ENCODE data around the gene FOXP1.

Gene FOXP1

GRCh38 chr3:71316066-71316777, 267.3 kb downstream of the FOXP1 start:
- Histone ChIP-seq H3K36me3 (ENCODE audit: low read length) (no peaks in the 10 kb centered on the region), H3F3A (ENCODE audit: insufficient read depth) (no peaks in the 10 kb centered on the region; the same call in 1 of the 2 replicates), H3K27ac (ENCODE audit: low read depth, low read length) (no peak overlapping the region), H3K9ac (ENCODE audit: low read length) (no peak overlapping the region), H3K4me3 (ENCODE audit: insufficient read depth, low read length, poor library complexity, severe bottlenecking) (no peak overlapping the region), H3K9me2 (replicated peaks; ENCODE audit: insufficient read depth, low read length) (no peaks in the 10 kb centered on the region), H3K9me3 (ENCODE audit: insufficient read depth, low read length) (no peaks in the 10 kb centered on the region), H4K20me1 (ENCODE audit: low read depth, low read length) (no peaks in the 10 kb centered on the region), H3K27me3 (ENCODE audit: low read length) (no peaks in the 10 kb centered on the region), H3K79me2 (ENCODE audit: insufficient read depth, low read length) (no peaks in the 10 kb centered on the region), H3K4me2 (ENCODE audit: low read depth, low read length, poor library complexity, severe bottlenecking) (no peak overlapping the region), H2AFZ (ENCODE audit: low read depth, low read length, severe bottlenecking) (no peak overlapping the region)
- TF ChIP-seq EZH2phosphoT487 (conservative IDR thresholded peaks at IDR 0.05; ENCODE audit: low read length) = no peak
- no peak for TF ChIP-seq CTCF (IDR thresholded peaks at IDR 0.05; ENCODE audit: insufficient read depth, low read length, poor library complexity, severe bottlenecking)

DNA sequence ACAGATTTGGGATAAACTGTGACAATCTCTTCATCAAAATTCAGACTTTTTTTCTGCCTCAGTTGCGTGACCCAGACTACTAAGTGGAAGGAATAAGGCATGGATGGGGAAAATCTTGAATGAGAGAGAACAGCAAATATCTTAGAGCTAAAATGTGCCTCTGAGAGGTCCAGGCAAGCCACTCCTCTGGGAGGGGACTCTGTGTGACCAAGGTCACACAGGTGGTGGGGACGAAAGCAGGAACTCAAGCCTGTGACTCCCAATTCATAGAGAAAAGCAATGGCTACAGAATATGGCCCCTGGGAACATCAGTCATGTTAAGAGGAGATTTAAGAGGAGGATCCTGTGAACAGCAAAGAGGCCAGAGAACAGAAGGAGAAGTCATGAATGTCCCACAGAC, 268.1 kb downstream of the FOXP1 start:
- TF ChIP-seq CTCF (IDR thresholded peaks at IDR 0.05; ENCODE audit: insufficient read depth, low read length, poor library complexity, severe bottlenecking) (no peak), EZH2phosphoT487 (conservative IDR thresholded peaks at IDR 0.05; ENCODE audit: low read length) (no peak)

GRCh38 chr3:71313844-71314243, 269.7 kb downstream of the FOXP1 start:
- H3K9me3 ChIP-seq (ENCODE audit: insufficient read depth, low read length) = no peaks in the 10 kb centered on the region
- no peaks in the 10 kb centered on the region for H3K36me3 ChIP-seq (ENCODE audit: low read length)
- no peak overlapping the region for H3K4me3 ChIP-seq (ENCODE audit: insufficient read depth, low read length, poor library complexity, severe bottlenecking)
- no peaks in the 10 kb centered on the region for H3K9me2 ChIP-seq (replicated peaks; ENCODE audit: insufficient read depth, low read length)
- no peaks in the 10 kb centered on the region for H4K20me1 ChIP-seq (ENCODE audit: low read depth, low read length)
- H3K9ac ChIP-seq (ENCODE audit: low read length) = no peak overlapping the region
- H3K4me2 ChIP-seq (ENCODE audit: low read depth, low read length, poor library complexity, severe bottlenecking) = no peak overlapping the region
- H3F3A ChIP-seq (ENCODE audit: insufficient read depth) = no peaks in the 10 kb centered on the region; the same call in 1 of the 2 replicates
- H3K27ac ChIP-seq (ENCODE audit: low read depth, low read length) = no peak overlapping the region
- no peak for TF ChIP-seq EZH2phosphoT487 (conservative IDR thresholded peaks at IDR 0.05; ENCODE audit: low read length)
- TF ChIP-seq CTCF (IDR thresholded peaks at IDR 0.05; ENCODE audit: insufficient read depth, low read length, poor library complexity, severe bottlenecking) = no peak
- H3K27me3 ChIP-seq (ENCODE audit: low read length) = no peaks in the 10 kb centered on the region
- H3K79me2 ChIP-seq (ENCODE audit: insufficient read depth, low read length) = no peaks in the 10 kb centered on the region
- no peak overlapping the region for H2AFZ ChIP-seq (ENCODE audit: low read depth, low read length, severe bottlenecking)

More for the DNA sequence above, 268.1 kb downstream of the FOXP1 start:
- no peaks in the 10 kb centered on the region for H4K20me1 ChIP-seq (ENCODE audit: low read depth, low read length)
- no peaks in the 10 kb centered on the region for H3K36me3 ChIP-seq (ENCODE audit: low read length)
- no peak overlapping the region for H3K4me2 ChIP-seq (ENCODE audit: low read depth, low read length, poor library complexity, severe bottlenecking)
- H3K9me2 ChIP-seq (replicated peaks; ENCODE audit: insufficient read depth, low read length) = no peaks in the 10 kb centered on the region
- H3K79me2 ChIP-seq (ENCODE audit: insufficient read depth, low read length) = no peaks in the 10 kb centered on the region
- H3K9me3 ChIP-seq (ENCODE audit: insufficient read depth, low read length) = no peaks in the 10 kb centered on the region
- H3K27ac ChIP-seq (ENCODE audit: low read depth, low read length) = no peak overlapping the region
- H3F3A ChIP-seq (ENCODE audit: insufficient read depth) = no peaks in the 10 kb centered on the region; the same call in 1 of the 2 replicates
- no peak overlapping the region for H3K9ac ChIP-seq (ENCODE audit: low read length)
- H2AFZ ChIP-seq (ENCODE audit: low read depth, low read length, severe bottlenecking) = no peak overlapping the region
- no peak overlapping the region for H3K4me3 ChIP-seq (ENCODE audit: insufficient read depth, low read length, poor library complexity, severe bottlenecking)
- H3K27me3 ChIP-seq (ENCODE audit: low read length) = no peaks in the 10 kb centered on the region

Data from SU-DHL-6 (cell line).